Heart right ventricle (tissue), 16 donors: ENCODE data around the gene TBCCD1. TPM values are rescaled to one million over a fixed set of nuclear protein-coding genes. Genes with fewer than 3 reads are reported as not detected.

ENCODE experiments used
- ATAC-seq, 8 donors: fragments of 200-7000 bp; cut with Tn5 transposase; one replicate each; pipeline ENCODE4 v1.9.1; 2020; ENCODE audit warnings: mild to moderate bottlenecking in 8 of 8, moderate library complexity in 8 of 8, moderate number of reproducible peaks in 1 of 8
- DNase-seq, 2 donors: peaks; one replicate each; pipeline ENCODE4 v3.0.0-alpha.2; 2020
- H3K27ac ChIP-seq, 10 donors: fragments of 200-600 bp; sonication (generic) in 2 of 10; one replicate each; pipeline versions ENCODE4 v1.5.0 to v1.8.0; 2020 to 2022; ENCODE audit warnings: mild to moderate bottlenecking in 3 of 10
- H3K27me3 ChIP-seq, 7 donors: fragments of 200-600 bp; one replicate each; pipeline ENCODE4 v1.8.0; 2021 to 2022; ENCODE audit warnings: mild to moderate bottlenecking in 2 of 7
- H3K36me3 ChIP-seq, 9 donors: fragments of 200-600 bp; sonication (generic) in 1 of 9; one replicate each; pipeline versions ENCODE4 v1.5.0 to v1.8.0; 2020 to 2022; ENCODE audit warnings: mild to moderate bottlenecking in 2 of 9
- H3K4me1 ChIP-seq, 9 donors: fragments of 200-600 bp; sonication (generic) in 1 of 9; one replicate each; pipeline versions ENCODE4 v1.5.0 to v1.8.0; 2020 to 2022; ENCODE audit warnings: mild to moderate bottlenecking in 4 of 9
- H3K4me3 ChIP-seq, 10 donors: fragments of 200-600 bp; sonication (generic) in 2 of 10; one replicate each; pipeline versions ENCODE4 v1.5.0 to v1.8.0; 2020 to 2022; ENCODE audit warnings: mild to moderate bottlenecking in 7 of 10, moderate library complexity in 2 of 10
- H3K9me3 ChIP-seq, 11 donors: fragments of 200-600 bp in 10 of 11; sonication (generic) in 2 of 11; one replicate each; pipeline versions ENCODE4 v1.5.0 to v1.8.0; 2013 to 2022; ENCODE audit warnings: mild to moderate bottlenecking in 2 of 11, control low read depth in 1 of 11, moderate library complexity in 1 of 11
- WGBS, 2 donors: extraction: QIAGEN DNeasy Blood & Tissue Kit; methylation state at CpG; one replicate each; pipeline ENCODE4 v1.1.7; 2013; ENCODE audit warnings: inconsistent platforms in 1 of 2; 5-methylcytosine and 5-hydroxymethylcytosine counted together
- intact Hi-C, 10 donors: fragments of 100-400 bp; cut with DNase I; formaldehyde crosslinking; loops; one replicate each; pipeline versions ENCODE4 v1.11.1 to v1.14.2; 2022
- polyA plus RNA-seq, 2 donors: library from polyadenylated mRNA; stranded (reverse); fragments of 200-250 nt; gene quantifications; one replicate each; pipeline ENCODE4 v1.2.3, GENCODE V29; 2013
- total RNA-seq, 10 donors: library from RNA; stranded (reverse); fragmentation: NEBNext Ultra II Directional in 3 of 10; extraction: Animal tissue kit (Norgen Biotek cat#: 25700) in 3 of 10; gene quantifications; one replicate each; pipeline versions ENCODE4 v1.2.1 to v1.2.4, GENCODE V29; 2021 to 2023
- TF ChIP-seq, protein P1 (sequence below), 9 donors: fragments of 200-600 bp; sonication (generic) in 2 of 9; IDR thresholded peaks; one replicate each; pipeline versions ENCODE4 v1.5.0 to v1.8.0; 2021 to 2022; ENCODE audit warnings: antibody characterized with exemption in 9 of 9, mild to moderate bottlenecking in 5 of 9, moderate library complexity in 1 of 9
- donor health status: Arrhythmogenic right ventricular cardiomyopathy.
- donor health status: ischemic (EF 13 %, LVEDD 7.1; RV severe dilation, severe dysfunction).
- donor health status: healthy with polysubstance abuse.
- donor health status: DM: no; HTN: yes; CAD: no.
- donor health status: DM: no; HTN: no; CAD: no.
- donor health status: ischemic (EF 25% LVEDD 6.9; RV normal size, moderate dysfunction).
- donor health status: ischemic (EF 25% LVEDD 5.7; RV mildly dilated, moderate dysfunction).
- donor health status: healthy.
- donor health status: DM: yes; HTN: yes; CAD: no.
- donor health status: Ischemic cardiomyopathy.
- donor health status: ischemic (EF 35%, LVEDD 5.7; RV mildly dilated, moderate dysfunction).
- donor health status: nonischemic (EF 11% LVEDD 7.7; RV severe dilation, severe dysfunction).
- donor health status: DM: yes; HTN: yes; CAD: no.
- donor health status: PGD.
- donor health status: ischemic (EF 29% LVEDD 5.4; RV normal size, mild dysfunction).
- donor health status: nonischemic (EF 23%, LVEDD 6.1; RV moderate dilation, normal function).

The TBCCD1 gene
- total and polyA plus RNA-seq, 12 donors: 3.1 to 7.9 (median 6.7) TPM

DNA sequence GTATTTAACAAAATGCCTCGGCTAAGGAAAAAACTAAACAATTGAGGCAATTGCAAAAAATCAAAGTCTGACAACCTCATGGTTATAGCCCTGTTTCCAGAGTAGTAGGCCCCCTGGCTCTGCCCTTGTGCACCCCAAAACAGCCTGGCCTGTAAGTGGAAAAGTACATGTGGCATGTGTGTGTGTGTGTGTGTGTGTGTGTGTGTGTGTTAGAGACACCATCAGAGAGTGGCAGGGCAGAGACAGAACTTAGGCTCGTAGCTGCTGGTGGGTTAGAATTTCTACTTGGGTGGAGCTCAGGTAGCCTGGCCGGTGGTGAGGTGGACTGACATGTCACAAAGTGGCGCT is 31.6 kb upstream of the TBCCD1 start:
- TF ChIP-seq, protein P1, sequence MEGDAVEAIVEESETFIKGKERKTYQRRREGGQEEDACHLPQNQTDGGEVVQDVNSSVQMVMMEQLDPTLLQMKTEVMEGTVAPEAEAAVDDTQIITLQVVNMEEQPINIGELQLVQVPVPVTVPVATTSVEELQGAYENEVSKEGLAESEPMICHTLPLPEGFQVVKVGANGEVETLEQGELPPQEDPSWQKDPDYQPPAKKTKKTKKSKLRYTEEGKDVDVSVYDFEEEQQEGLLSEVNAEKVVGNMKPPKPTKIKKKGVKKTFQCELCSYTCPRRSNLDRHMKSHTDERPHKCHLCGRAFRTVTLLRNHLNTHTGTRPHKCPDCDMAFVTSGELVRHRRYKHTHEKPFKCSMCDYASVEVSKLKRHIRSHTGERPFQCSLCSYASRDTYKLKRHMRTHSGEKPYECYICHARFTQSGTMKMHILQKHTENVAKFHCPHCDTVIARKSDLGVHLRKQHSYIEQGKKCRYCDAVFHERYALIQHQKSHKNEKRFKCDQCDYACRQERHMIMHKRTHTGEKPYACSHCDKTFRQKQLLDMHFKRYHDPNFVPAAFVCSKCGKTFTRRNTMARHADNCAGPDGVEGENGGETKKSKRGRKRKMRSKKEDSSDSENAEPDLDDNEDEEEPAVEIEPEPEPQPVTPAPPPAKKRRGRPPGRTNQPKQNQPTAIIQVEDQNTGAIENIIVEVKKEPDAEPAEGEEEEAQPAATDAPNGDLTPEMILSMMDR (IDR thresholded peaks at IDR 0.05): no peak
- ATAC-seq: peak in 6 of 8 donors; percentile 11 to 43 (median 21)

DNA sequence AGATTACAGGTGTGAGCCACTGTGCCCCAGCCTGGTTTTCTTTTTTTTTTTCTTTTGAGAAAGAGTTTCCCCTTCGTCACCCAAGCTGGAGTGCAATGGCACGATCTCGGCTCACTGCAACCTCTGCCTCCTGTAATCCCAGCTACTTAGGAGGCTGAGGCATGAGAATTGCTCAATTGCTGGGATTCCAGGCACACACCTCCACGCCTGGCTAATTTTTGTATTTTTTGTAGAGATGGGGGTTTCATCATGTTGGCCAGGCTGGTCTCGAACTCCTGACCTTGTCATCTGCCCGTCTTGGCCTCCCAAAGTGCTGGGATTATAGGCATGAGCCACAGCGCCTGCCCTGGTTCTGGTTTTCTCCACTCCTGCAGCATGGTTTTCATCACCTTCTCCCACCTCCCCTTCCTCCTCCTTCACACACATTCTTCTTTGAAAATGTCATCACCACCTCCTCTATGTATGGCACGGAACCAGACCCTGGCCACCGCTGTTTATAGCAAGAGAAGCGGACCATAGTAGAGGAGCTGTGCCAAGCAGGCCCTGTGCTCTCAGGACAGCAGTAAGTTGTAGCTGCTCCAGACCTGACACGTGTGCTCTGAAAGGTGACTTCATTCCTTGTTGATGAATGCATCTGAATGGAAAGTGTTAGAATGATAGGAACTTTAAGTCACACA is 31.1 kb upstream of the TBCCD1 start:
- 46 to 61% methylated on average over 11 of the region's 11 CpGs for WGBS, 2 donors
- DNase-seq (peak; percentile 66 to 80), ATAC-seq (peak; percentile 78 to 98 (median 95))

More for the DNA sequence above, 31.6 kb upstream of the TBCCD1 start:
- Histone ChIP-seq H3K27ac (peak overlapping the region in 5 of 10 donors; percentile 49 to 75 (median 58)), H3K4me1 (peaks cover 0 to 18% (median 0%) of the 10 kb centered on the region in 9 donors), H3K9me3 (no peaks in the 10 kb centered on the region), H3K36me3 (no peaks in the 10 kb centered on the region), H3K27me3 (no peaks in the 10 kb centered on the region), H3K4me3 (no peak overlapping the region)
- WGBS, 2 donors: 60 to 70% methylated on average over 4 of the region's 4 CpGs
- intact Hi-C loops: no loop called here
- DNase-seq: no peak

DNA sequence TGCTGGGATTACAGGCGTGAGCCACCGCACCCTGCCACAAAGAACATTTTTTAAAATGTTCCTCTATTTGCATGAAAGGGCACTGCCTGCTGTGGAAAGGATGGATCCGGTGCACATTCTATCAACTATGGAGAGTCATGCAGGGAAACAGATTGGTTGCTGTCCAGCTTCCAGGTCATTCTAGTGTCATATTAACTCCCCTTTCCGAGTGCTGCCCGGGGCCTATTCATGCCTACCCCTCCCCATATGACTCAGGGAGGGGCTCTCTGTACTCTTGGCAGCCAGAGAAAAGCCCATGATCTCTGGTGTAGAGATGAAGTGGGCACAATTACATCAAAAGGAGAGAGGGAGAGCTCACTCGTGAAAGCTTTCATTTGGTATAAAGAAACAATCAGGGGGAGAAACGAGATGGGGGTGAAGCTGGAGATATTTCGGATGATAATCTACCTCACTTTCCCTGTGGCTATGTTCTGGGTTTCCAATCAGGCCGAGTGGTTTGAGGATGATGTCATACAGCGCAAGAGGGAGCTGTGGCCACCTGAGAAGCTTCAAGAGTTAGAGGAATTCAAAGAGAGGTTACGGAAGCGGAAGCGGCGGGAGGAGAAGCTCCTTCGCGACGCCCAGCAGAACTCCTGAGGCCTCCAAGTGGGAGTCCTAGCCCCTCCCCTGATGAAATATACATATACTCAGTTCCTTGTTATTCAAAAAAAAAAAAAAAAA is 29.6 kb upstream of the TBCCD1 start:
- 46 to 48% methylated on average over 17 of the region's 17 CpGs for WGBS, 2 donors
- TF ChIP-seq, protein P1 (IDR thresholded peaks at IDR 0.05): no peak
- ATAC-seq (no peak), DNase-seq (no peak)
- no peaks in the 10 kb centered on the region for H3K36me3 ChIP-seq
- intact Hi-C loops: no loop called here
- no peak overlapping the region for H3K4me3 ChIP-seq
- H3K27ac ChIP-seq: no peak overlapping the region
- H3K4me1 ChIP-seq: peaks cover 0 to 18% (median 0%) of the 10 kb centered on the region in 9 donors
- H3K27me3 ChIP-seq: no peaks in the 10 kb centered on the region
- H3K9me3 ChIP-seq: no peaks in the 10 kb centered on the region

More for the DNA sequence above, 31.1 kb upstream of the TBCCD1 start:
- H3K36me3 ChIP-seq: no peaks in the 10 kb centered on the region
- no peaks in the 10 kb centered on the region for H3K9me3 ChIP-seq
- H3K27me3 ChIP-seq: no peaks in the 10 kb centered on the region
- H3K4me3 ChIP-seq: no peak overlapping the region
- H3K27ac ChIP-seq: peak overlapping the region in 5 of 10 donors; percentile 49 to 75 (median 58)
- TF ChIP-seq, protein P1 (IDR thresholded peaks at IDR 0.05): no peak
- intact Hi-C loops: no loop called here
- peaks cover 0 to 18% (median 0%) of the 10 kb centered on the region in 9 donors for H3K4me1 ChIP-seq

DNA sequence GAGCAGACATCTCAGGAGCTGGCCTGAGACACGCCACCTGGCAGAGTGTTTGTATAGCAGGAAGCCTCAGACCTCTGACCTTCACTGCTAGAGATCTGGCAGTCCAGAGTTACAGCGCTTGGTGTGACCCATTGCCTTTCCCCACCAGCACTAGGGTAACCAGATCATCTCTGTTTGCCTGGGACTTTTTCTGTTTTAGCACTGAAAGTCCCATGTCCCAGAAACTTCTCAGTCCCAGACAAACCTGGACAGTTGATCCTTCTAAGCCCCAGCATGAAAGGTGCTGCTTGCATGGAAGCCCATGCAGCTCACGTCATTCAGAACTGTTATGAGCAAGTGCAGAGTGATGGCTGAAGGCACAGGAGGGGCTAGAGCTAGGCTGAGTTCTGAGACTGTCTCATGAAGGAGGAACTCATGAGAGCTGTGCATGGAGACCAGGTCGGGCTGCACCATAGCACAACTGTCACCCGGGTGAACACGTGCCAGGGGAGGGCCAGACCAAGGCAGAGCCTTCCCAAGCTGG is 27.5 kb upstream of the TBCCD1 start:
- Histone ChIP-seq H3K36me3 (no peaks in the 10 kb centered on the region), H3K27ac (no peak overlapping the region), H3K4me1 (peaks cover 0 to 15% (median 0%) of the 10 kb centered on the region in 9 donors), H3K4me3 (no peak overlapping the region), H3K27me3 (no peaks in the 10 kb centered on the region), H3K9me3 (no peaks in the 10 kb centered on the region)
- intact Hi-C loops: no loop called here
- TF ChIP-seq, protein P1 (IDR thresholded peaks at IDR 0.05): no peak
- 67 to 72% methylated on average over 6 of the region's 6 CpGs for WGBS, 2 donors
- ATAC-seq (no peak), DNase-seq (no peak)
